K562 (cell line): ENCODE results near the gene METTL25. TPM values are rescaled to one million over a fixed set of nuclear protein-coding genes. Genes with fewer than 3 reads are reported as not detected.

Experiments
- ATAC-seq: fragments of 200-7000 bp; cut with Tn5 transposase; 3 replicates; pipeline ENCODE4 v1.9.1; 2020; ENCODE audit warnings: moderate library complexity
- BruUV-seq: library from RNA; stranded (reverse); fragments of 400-500 nt; replicated peaks from 2 replicates; lab custom pipeline; 2021; lab: Mats Ljungman, UMichigan
- CTCF ChIA-PET: fragments of 300-600 bp; formaldehyde crosslinking; extraction: SDS; loops from one replicate; lab custom pipeline; 2021; ENCODE audit warnings: low intra/inter-chr PET ratio; lab: Yijun Ruan, JAX
- POLR2A ChIA-PET: fragments of 300-600, 350-650 bp; sonication (Branson Sonifier 250); formaldehyde crosslinking; extraction: SDS; loops from one replicate; lab custom pipeline; 2021; ENCODE audit warnings: antibody characterized with exemption, inconsistent platforms; lab: Yijun Ruan, JAX
- DNase-seq, 4 experiments: peaks; one replicate each; pipeline versions ENCODE4 v3.0.0 to v3.0.0-alpha.2; 2011 to 2018; ENCODE audit warnings: low spot score in 3 of 4, mixed read lengths in 3 of 4; ENCODE audit errors: extremely low read depth in 1 of 4
- FAIRE-seq: peaks from 2 replicates; lab custom pipeline; 2011; peaks lifted over from hg19 to GRCh38; lab: Jason Lieb, UNC
- H2AFZ ChIP-seq: 2 replicates; pipeline ENCODE4 v1.6.0; 2011; ENCODE audit warnings: low read depth, low read length, control low read depth, inconsistent platforms
- H3K27ac ChIP-seq: fragments of 200-600 bp; 3 replicates; pipeline ENCODE4 v1.8.0; 2011; ENCODE audit warnings: low read depth, mild to moderate bottlenecking, control low read depth, inconsistent platforms, low read length, moderate library complexity, mixed read lengths; ENCODE audit errors: extremely low read depth
- H3K27me3 ChIP-seq, 2 experiments: fragments of 300-600 bp in 1 of 2; 2 replicates in 1 of 2; 3 replicates in 1 of 2; pipeline versions ENCODE4 v1.6.0 to v1.8.0; 2011; ENCODE audit warnings: inconsistent platforms in 2 of 2, low read length in 2 of 2, mild to moderate bottlenecking in 1 of 2, mixed read lengths in 1 of 2, moderate library complexity in 1 of 2; ENCODE audit not compliant: control insufficient read depth in 2 of 2, insufficient read depth in 2 of 2
- H3K36me3 ChIP-seq: fragments of 300-600 bp; 3 replicates; pipeline ENCODE4 v1.8.0; 2011; ENCODE audit warnings: mild to moderate bottlenecking, low read length, inconsistent platforms; ENCODE audit not compliant: control insufficient read depth, insufficient read depth
- H3K4me1 ChIP-seq, 2 experiments: fragments of 200-600 bp in 1 of 2; replicated peaks in 1 of 2; 2 replicates in 1 of 2; 3 replicates in 1 of 2; pipeline versions ENCODE4 v1.5.1 to v1.8.0; 2011; ENCODE audit warnings: inconsistent platforms in 2 of 2, low read length in 2 of 2, mild to moderate bottlenecking in 1 of 2, mixed read lengths in 1 of 2, moderate library complexity in 1 of 2; ENCODE audit not compliant: control insufficient read depth in 2 of 2, insufficient read depth in 2 of 2
- H3K4me2 ChIP-seq: 2 replicates; pipeline ENCODE4 v1.6.1; 2011; ENCODE audit warnings: low read length, control low read depth, inconsistent platforms, mixed read lengths; ENCODE audit not compliant: insufficient read depth
- H3K4me3 ChIP-seq: fragments of 200-600 bp; sonication (generic), shearing (Covaris generic); 2 replicates; pipeline ENCODE4 v1.5.1; 2016; ENCODE audit warnings: control low read depth, inconsistent platforms
- H3K79me2 ChIP-seq: fragments of 200-600 bp; 3 replicates; pipeline ENCODE4 v1.8.0; 2011; ENCODE audit warnings: low read length, inconsistent platforms; ENCODE audit not compliant: control insufficient read depth, insufficient read depth
- H3K9ac ChIP-seq, 2 experiments: 2 replicates each; pipeline versions ENCODE4 v1.6.0 to v1.6.1; 2011; ENCODE audit warnings: low read depth in 2 of 2, low read length in 2 of 2, control low read depth in 1 of 2, inconsistent platforms in 1 of 2, mild to moderate bottlenecking in 1 of 2, mixed read lengths in 1 of 2; ENCODE audit not compliant: insufficient read depth in 1 of 2
- H3K9me1 ChIP-seq: one replicate; pipeline ENCODE4 v1.6.0; 2011; ENCODE audit warnings: inconsistent platforms, mild to moderate bottlenecking, low read length, moderate library complexity; ENCODE audit not compliant: control insufficient read depth, insufficient read depth
- H3K9me3 ChIP-seq: replicated peaks from 2 replicates; pipeline ENCODE4 v1.5.1; 2011; ENCODE audit warnings: low read depth, low read length, inconsistent platforms; ENCODE audit not compliant: control insufficient read depth, insufficient read depth
- H4K20me1 ChIP-seq: replicated peaks from 2 replicates; pipeline ENCODE4 v1.6.1; 2011; ENCODE audit warnings: low read length, inconsistent platforms, mixed read lengths; ENCODE audit not compliant: control insufficient read depth, insufficient read depth
- CXXC5 ChIP-seq: fragments of 250-450 bp; sonication (Bioruptor Pico); IDR thresholded peaks from 2 replicates; pipeline ENCODE4 v1.8.0; 2022; ENCODE audit warnings: inconsistent platforms, mild to moderate bottlenecking, moderate library complexity
- EWSR1 ChIP-seq: fragments of 450-650 bp; IDR thresholded peaks from 2 replicates; pipeline ENCODE4 v1.6.1; 2018; ENCODE audit warnings: borderline replicate concordance, mild to moderate bottlenecking, low read depth, moderate library complexity; ENCODE audit not compliant: partially characterized antibody
- RERE ChIP-seq: sonication (generic); formaldehyde crosslinking; IDR thresholded peaks from 2 replicates; pipeline ENCODE4 v1.8.0; 2023; ENCODE audit warnings: missing genetic modification reagents, mild to moderate bottlenecking, borderline replicate concordance
- SNAPC5 ChIP-seq: fragments of 250-450 bp; sonication (Bioruptor Pico); IDR thresholded peaks from 2 replicates; pipeline ENCODE4 v1.8.0; 2021; ENCODE audit warnings: moderate library complexity, mild to moderate bottlenecking, inconsistent platforms
- SOX6 ChIP-seq: fragments of 450-650 bp; IDR thresholded peaks from 2 replicates; pipeline ENCODE4 v1.6.1; 2014; ENCODE audit warnings: mild to moderate bottlenecking
- SP1 ChIP-seq: sonication (generic); formaldehyde crosslinking; IDR thresholded peaks from 2 replicates; pipeline ENCODE4 v1.8.1; 2022; ENCODE audit warnings: mild to moderate bottlenecking, missing genetic modification reagents
- WGBS: fragments of 100-300 bp; shearing (Covaris generic); methylation state at CpG from one replicate; pipeline ENCODE4 v1.1.6; 2016; ENCODE audit warnings: low coverage, mixed read lengths; ENCODE audit not compliant: insufficient coverage; ENCODE audit errors: missing lambda C conversion rate; 5-methylcytosine and 5-hydroxymethylcytosine counted together
- in situ Hi-C: fragments of 300-500 bp; cut with MboI; formaldehyde crosslinking; loops from 4 replicates; pipeline ENCODE4 v1.15.0; 2018; ENCODE audit warnings: inconsistent platforms, mixed read lengths
- intact Hi-C: fragments of 100-400 bp; cut with micrococcal nuclease; formaldehyde crosslinking; loops from 2 replicates; pipeline ENCODE4 v1.14.2; 2022
- polyA plus RNA-seq, 8 experiments: library from polyadenylated mRNA; depleted of rRNA in 4 of 8; stranded (reverse) in 5 of 8; unstranded in 3 of 8; fragments of >200 nt; fragmentation: Nextera tagmentation in 2 of 8; fragmentation: Illumina TruSeq in 1 of 8; extraction: Ambion mirVana in 2 of 8; extraction: Trizol in 1 of 8; gene quantifications; 2 replicates each; pipeline versions ENCODE4 v1.2.1 to v1.2.3, GENCODE V29; 2011 to 2014; ENCODE audit warnings: inconsistent platforms in 1 of 8, missing spikeins in 1 of 8
- total RNA-seq, 7 experiments: library from RNA; depleted of rRNA in 6 of 7; stranded (reverse); fragments of >200 nt in 6 of 7; fragmentation: Illumina TruSeq in 2 of 7; extraction: Trizol in 2 of 7; gene quantifications; 2 replicates each; pipeline versions ENCODE4 v1.2.1 to v1.2.3, GENCODE V29; 2011 to 2021; ENCODE audit warnings: low replicate concordance in 1 of 7
- TF ChIP-seq, protein P1 (sequence below): IDR thresholded peaks from 2 replicates; pipeline ENCODE4 v1.6.1; 2011; ENCODE audit warnings: borderline replicate concordance, low read depth, mild to moderate bottlenecking, moderate library complexity, low read length; ENCODE audit not compliant: insufficient read depth, poor library complexity, severe bottlenecking
- TF ChIP-seq, protein P2 (sequence below): sonication (generic); formaldehyde crosslinking; IDR thresholded peaks from 2 replicates; pipeline ENCODE4 v1.5.0; 2020; ENCODE audit warnings: missing genetic modification reagents

The METTL25 gene
- total and polyA plus RNA-seq, 9 of the 15 experiments (the other 6 are each of a cell fraction or from before 2014, with no cell fraction given): 0.50 to 2.4 (median 1.9) TPM

DNA sequence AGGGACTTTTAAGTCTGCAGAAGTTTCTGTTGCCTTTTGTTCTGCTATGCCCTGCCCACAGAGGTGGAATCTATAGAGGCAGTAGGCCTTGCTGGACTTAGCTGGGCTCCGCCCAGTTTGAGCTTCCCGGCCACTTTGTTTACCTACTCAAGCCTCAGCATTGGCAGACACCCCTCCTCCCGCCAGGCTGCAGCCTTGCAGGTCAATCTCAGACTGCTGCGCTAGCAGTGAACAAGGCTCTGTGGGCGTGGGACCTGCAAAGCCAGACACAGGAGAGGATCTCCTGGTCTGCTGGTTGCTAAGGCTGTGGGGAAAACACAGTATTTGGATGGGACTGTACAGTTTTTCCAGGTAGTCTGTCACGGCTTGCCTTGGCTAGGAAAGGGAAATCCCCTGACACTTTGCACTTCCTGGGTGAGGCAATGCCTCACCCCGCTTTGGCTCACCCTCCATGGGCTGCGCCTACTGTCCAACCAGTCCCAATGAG is 43.9 kb upstream of the METTL25 start:
- H3K4me3 ChIP-seq: no peak overlapping the region
- H3K9me3 ChIP-seq: no peaks in the 10 kb centered on the region
- FAIRE-seq (no peak), DNase-seq (no peak), ATAC-seq (no peak)
- H3K9ac ChIP-seq: no peak overlapping the region
- in situ Hi-C loops (no loop called here), intact Hi-C loops (no loop called here)
- no peak overlapping the region for H2AFZ ChIP-seq
- H3K79me2 ChIP-seq: no peaks in the 10 kb centered on the region
- no peaks in the 10 kb centered on the region for H4K20me1 ChIP-seq
- WGBS: 3% methylated on average over 8 of the region's 8 CpGs
- H3K9me1 ChIP-seq: no peaks in the 10 kb centered on the region
- no TSS peak for BruUV-seq
- no peak overlapping the region for H3K27ac ChIP-seq
- POLR2A ChIA-PET: no interaction called here
- H3K27me3 ChIP-seq: no peaks in the 10 kb centered on the region
- H3K4me1 ChIP-seq: no peaks in the 10 kb centered on the region
- no peak overlapping the region for H3K4me2 ChIP-seq
- no peaks in the 10 kb centered on the region for H3K36me3 ChIP-seq
- CTCF ChIA-PET: no interaction called here
- TF ChIP-seq CXXC5 (CRISPR knock-in tag): no peak
- no peak for TF ChIP-seq SP1 (CRISPR knock-in tag)
- no peak for TF ChIP-seq SOX6
- TF ChIP-seq, protein P1, sequence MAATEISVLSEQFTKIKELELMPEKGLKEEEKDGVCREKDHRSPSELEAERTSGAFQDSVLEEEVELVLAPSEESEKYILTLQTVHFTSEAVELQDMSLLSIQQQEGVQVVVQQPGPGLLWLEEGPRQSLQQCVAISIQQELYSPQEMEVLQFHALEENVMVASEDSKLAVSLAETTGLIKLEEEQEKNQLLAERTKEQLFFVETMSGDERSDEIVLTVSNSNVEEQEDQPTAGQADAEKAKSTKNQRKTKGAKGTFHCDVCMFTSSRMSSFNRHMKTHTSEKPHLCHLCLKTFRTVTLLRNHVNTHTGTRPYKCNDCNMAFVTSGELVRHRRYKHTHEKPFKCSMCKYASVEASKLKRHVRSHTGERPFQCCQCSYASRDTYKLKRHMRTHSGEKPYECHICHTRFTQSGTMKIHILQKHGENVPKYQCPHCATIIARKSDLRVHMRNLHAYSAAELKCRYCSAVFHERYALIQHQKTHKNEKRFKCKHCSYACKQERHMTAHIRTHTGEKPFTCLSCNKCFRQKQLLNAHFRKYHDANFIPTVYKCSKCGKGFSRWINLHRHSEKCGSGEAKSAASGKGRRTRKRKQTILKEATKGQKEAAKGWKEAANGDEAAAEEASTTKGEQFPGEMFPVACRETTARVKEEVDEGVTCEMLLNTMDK: no peak
- TF ChIP-seq, protein P2, sequence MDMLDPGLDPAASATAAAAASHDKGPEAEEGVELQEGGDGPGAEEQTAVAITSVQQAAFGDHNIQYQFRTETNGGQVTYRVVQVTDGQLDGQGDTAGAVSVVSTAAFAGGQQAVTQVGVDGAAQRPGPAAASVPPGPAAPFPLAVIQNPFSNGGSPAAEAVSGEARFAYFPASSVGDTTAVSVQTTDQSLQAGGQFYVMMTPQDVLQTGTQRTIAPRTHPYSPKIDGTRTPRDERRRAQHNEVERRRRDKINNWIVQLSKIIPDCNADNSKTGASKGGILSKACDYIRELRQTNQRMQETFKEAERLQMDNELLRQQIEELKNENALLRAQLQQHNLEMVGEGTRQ (CRISPR knock-in tag): no peak
- no peak for TF ChIP-seq SNAPC5 (CRISPR knock-in tag)
- TF ChIP-seq RERE (CRISPR knock-in tag): no peak
- no peak for TF ChIP-seq EWSR1
